GDM1 (cell line): ENCODE measurements around the gene IQCC.
"Not testable (repeated sequence)": the region's sequence is repeated elsewhere in the genome, so short reads cannot be mapped to it uniquely, and the experiment has no call there.

Source experiments
- DNase-seq: peaks from one replicate; lab custom pipeline; 2025; lab: John Stamatoyannopoulos, UW

Gene IQCC

DNA sequence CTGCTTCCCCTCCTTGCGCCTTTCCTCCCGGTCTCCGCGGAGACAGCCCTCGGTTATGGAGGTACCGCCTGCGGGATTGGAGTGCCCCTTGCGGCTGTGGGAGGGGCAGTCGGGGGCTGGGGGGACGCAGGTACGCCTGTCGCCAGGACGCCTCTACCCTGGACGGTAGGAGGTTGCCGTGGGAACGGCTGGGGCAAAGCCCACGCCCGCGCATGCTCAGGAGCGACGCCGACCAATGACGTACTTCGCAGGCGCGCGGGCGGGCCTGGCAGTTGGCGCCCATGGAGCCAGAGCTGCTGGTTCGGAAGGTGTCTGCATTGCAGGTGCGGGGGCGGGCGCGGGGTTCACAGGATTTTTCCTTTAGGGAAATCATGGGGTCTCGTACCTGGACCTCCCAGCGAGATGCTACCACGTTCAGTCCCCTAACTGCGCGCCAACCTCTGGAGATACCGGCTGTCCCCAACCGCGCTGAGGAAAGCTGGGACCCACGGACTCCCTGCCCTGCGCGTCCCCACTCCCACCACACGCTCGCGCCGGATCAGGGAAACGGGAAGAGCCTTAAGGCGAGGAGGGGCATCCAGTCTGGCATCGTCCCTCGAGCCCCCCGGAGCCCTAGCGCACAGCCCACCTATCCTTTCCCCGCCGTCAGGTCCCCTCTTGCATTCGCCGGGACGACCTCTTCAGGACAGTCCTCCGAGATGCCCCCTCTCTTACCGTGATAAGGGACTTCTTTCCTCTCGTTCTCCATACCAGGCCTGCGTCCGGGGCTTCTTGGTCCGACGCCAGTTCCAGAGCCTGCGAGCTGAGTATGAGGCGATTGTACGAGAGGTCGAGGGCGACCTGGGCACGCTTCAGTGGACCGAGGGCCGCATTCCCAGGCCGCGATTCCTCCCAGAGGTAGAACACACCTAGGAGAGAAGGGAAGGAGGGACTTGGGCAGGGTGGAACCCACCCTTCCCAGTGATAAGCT lies at the start of gene IQCC:
Gene IQCC, plus strand, starts transcription at position 271 of the 970 bp plus-strand sequence. Its CDS starts 11 bp downstream, at position 282.
- peak; percentile 54 for DNase-seq

DNA sequence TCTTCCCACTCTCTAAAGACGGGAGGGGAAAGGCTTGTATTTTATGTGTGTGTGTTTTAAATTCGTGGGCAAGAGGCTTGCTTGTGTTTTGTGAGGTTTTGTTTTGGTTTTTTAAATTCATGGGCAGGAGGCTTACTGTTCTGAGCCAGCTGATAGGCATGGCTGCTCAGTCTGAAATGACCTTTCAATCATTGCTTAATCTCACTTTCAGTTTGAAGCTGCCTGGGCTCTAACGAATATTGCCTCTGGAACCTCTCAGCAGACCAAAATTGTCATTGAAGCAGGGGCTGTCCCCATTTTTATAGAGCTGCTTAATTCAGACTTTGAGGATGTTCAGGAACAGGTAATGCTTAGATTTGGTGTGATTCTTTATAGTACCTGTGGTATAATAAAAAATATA lies 46.3 kb upstream of the IQCC start:
- no peak for DNase-seq

DNA sequence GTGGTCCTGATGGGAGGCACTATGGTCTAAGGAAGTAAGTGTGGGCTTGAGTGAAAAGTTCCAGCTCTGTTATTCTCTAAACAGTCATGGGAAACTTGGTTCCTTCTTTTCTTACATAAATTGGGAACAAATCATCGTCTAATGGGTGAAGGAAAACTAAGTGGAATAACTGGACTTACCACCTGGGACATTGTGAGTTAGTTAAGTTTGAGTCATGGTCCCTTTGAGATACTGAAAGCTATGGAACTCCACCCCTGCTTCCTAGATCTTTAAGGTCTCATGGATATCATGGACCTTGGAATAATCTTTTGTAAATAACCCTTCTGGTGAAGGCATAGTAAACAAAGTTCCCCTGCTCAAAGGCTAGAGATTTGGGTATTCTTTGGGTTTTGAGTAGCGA lies 42.1 kb upstream of the IQCC start:
- no peak for DNase-seq

DNA sequence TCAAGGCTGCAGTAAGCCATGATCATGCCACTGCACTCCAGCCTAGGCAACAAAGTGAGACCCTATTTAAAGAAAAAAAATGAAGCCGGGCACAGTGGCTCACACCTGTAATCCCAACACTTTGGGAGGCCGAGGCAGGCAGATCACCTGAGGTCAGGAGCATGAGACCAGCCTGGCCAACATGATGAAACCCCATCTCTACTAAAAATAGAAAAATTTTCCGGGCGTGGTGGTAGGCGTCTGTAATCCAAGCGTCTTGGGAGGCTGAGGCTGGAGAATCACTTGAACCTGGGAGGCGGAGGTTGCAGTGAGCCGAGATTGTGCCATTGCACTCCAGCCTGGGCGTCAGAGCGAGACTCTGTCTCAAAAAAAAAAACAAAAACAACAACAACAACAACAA lies 39.8 kb upstream of the IQCC start:
- not testable (repeated sequence) for DNase-seq

DNA sequence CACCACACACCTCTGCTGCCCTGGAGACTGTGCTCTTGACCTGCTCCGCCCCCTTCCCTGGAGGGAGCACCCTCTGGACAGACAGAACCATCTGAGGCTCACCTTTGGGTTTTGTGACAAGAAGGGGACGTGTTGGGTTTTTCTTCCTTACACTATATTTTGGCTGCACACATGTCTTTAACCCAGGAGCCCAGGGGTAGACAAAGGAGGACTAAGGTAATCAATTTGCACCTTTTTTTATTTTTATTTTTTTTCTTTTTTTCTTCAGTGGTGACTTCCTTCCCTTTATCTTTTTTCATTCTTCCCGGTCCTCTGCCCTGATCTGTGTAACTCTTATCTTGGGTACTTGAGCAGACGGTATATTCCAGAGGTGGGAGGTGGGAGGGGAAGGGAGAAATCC lies 34.5 kb upstream of the IQCC start:
- DNase-seq = no peak

DNA sequence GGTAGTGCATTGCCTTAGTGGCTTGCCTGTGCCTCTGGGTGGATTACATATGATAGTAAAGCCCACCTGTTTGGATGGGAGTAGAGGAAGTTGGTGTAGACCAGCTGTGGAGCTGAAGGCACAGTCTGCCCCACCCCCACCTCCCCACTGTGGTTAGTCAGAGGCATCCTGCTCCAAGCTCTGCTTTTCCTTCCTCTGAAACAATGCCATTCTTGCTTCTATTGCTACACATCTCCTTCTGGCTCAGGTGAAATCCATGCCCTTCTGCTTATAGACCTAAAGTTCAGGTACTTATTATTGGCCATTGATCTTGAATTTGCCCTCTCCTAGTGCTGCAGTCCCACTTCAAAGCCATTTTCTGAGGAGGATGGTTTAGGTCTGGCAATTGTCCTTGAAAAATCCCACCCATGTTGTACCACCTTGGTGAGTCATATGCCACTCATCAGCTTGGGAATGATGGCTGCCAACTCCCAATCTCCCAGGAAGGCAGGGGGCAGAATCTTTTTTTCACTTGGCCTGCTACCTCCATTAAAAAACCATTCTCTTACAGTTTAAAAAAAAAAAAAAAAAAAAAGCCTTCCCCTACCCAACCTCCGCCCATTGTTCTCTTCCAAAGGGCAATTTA lies 32.7 kb upstream of the IQCC start:
- DNase-seq = peak; percentile 41

DNA sequence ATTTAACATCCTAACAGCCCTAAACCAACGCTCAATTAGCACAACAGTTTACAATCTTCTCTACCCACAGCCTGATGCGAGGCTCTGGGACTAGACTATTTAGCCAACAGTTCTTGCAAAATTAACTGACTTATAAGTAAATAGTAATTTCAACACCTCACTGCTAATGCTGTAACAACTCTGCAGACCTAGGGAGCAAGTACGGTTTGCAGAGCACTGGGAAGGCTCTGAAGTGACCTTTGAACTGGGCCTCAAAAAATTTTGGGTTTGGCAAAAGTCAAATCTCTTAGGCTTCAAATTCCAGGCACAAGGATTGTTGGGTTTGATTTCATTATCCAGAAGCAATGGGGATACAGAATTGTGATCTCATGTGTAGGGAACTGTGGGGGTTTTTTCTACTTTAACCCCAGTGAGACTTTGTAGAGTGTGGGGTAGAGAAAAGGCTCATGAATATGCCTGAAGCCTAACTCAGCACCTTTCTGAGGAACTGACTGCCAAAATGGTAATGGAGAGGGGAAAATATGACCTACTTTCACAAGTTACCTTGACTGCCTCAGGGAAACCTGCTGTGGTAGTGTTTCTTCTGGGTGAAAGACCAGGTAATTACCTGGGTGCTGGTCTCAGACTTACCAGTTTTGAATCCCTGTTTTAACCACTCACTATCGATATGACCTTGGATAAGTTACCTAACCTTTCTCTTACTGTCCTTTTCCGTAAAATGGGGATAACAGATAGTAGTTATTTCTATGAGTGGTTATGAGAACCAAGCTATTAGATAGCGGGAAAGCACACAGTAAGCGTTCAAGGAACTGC lies 26.9 kb upstream of the IQCC start:
- DNase-seq = no peak

DNA sequence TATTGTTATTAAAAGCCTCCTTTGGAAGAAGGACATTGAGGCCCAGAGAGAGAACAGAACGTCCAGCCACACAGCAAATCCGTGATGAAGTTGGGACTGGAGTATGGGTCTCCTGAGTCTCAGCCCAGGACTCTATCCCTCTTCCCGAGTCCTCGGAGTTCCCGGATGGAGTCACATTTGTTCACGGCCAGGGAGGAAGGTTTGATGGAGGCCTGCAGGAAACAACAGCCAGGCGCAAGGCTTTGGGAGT lies 26.4 kb upstream of the IQCC start:
- no peak for DNase-seq

DNA sequence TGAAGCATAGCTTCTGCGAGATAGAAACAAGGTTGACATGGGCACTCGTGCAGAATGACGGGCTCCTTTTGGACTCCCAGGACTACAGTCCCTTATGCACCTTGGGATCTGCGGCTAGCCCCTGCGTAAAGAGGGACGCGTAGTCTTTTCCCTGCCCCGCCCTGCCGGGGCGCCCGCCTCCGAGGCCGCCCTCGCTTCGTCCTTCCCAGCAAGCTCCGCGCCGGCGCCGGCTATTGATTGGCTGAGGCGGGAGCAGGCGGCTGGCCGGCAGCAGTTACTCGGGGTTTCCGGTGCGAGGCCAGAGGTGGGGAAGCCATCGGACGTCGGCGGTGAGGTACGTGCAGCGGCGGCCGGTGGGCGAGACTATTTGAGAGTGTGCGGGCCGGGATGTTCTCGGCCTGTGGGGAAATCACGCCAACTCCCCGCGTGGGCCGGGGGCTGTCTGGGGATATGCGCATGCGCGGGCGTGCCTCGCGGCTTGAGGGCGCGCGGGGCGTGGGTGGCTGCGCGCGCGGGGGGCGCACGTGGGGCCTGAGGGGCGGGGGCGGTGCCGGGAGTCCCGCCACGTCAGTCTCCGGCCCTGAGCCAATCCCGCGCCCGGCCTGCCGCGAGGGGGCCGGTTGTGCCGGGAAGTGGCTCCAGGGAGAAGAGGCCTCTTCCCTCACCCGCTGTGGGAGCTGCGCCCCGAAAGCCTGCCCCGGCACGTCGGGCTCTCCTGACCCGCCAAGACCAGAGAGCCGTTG lies 25.9 kb upstream of the IQCC start, which contains the start of gene TXLNA:
Gene TXLNA, plus strand, starts transcription at position 233 of the 743 bp plus-strand sequence. CDS start 671 bp downstream, outside the sequence.
- DNase-seq = peak; percentile 91

DNA sequence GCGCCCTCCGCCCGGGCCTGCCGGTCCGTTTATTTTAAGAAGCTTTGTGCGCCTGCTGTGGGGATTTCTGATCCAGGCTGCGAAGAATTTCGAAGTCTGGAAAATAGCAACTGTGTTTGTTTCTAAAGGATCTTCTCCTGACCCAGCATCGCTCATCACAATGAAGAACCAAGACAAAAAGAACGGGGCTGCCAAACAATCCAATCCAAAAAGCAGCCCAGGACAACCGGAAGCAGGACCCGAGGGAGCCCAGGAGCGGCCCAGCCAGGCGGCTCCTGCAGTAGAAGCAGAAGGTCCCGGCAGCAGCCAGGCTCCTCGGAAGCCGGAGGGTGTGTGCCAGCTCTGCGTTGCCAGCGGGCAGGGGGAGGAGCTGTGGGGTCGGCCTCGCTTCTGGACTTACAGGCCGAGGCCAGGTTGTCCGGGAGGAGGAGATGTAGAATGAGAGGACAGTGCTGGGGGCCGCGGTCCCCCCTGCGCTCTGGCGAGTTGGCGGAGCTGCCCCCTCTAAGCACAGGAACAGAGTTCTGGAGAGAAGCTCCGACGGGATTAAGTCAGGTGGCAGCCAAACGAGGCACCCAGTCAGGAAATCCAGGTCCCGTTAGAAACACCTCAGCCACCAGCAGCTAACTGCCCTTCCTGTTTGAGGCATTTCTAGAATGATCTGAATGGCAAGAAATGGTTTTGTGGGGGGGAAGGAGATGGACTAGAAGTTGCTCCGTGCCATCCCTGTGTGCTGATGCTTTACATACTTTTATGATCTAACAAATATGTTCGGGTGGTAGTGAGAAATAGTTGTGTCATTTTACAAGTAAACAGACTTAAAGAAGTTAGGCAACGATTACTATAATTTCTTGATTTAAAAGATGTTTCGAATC lies 25.0 kb upstream of the IQCC start:
- no peak for DNase-seq

DNA sequence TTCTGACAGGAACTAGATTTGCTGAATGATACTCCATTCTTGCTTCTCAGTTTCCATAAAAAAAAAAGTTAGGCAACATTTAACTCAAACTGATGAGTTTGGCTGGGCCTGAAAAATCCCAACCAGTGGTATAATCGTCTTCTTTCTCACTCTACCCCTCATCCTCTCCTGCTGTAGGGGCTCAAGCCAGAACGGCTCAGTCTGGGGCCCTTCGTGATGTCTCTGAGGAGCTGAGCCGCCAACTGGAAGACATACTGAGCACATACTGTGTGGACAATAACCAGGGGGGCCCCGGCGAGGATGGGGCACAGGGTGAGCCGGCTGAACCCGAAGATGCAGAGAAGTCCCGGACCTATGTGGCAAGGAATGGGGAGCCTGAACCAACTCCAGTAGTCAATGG lies 24.4 kb upstream of the IQCC start:
- DNase-seq = no peak

DNA sequence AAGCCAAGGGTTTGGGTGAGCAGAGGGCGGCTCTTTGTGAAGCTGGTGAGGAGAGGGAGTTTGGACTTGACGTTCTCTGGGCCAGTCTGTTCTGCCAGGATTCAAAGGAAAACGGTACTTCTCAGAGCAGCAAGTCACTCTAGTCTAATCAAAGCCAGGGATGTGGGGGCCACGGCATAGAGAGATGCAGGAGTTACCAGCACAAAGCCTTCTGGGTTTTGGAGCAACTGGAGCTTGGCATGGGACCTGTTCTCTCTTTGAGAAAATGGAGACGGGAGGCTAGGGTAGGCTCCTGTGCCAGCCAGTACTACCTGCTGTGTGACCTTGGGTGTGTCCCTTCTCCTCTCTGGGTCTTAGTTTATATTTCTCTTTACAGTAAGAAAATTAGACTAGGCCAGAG lies 23.9 kb upstream of the IQCC start:
- no peak for DNase-seq

DNA sequence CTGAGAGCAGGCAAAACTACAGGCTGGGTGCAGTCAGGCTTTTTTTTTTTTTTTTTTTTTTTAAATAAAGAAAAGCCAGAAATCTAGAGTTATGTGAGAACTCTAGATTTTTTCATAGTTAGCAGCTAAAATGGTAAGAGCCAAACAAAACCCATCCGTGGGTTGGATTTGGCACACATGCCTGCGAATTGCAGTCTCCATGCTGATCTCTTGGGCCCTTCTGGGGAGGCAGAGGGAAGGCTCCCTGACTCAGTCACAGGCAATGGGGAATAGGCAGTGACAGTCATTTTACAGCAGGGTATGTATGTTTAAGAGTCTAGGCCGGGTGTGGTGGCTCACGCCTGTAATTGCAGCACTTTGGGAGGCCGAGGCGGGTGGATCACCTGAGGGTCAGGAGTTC lies 23.4 kb upstream of the IQCC start:
- no peak for DNase-seq

DNA sequence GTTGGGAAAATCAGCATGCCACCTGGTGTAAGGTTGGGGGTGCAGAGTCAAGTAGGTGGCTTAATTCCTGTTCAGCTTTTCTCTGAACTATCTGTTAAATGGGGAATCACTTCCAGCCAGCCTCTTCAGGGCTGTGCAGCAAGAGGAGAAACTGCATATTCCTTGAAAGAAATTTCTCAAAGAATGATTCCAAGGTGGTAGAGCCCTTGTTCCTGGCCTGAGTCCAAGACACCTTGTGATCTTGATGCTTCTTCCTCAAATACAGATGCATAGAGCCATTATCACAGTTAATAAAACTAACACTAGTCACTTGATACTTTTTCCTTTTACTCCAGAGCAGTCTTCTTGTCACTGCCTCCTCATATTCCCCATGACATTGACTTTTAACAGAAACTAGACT lies 20.8 kb upstream of the IQCC start:
- DNase-seq = no peak

DNA sequence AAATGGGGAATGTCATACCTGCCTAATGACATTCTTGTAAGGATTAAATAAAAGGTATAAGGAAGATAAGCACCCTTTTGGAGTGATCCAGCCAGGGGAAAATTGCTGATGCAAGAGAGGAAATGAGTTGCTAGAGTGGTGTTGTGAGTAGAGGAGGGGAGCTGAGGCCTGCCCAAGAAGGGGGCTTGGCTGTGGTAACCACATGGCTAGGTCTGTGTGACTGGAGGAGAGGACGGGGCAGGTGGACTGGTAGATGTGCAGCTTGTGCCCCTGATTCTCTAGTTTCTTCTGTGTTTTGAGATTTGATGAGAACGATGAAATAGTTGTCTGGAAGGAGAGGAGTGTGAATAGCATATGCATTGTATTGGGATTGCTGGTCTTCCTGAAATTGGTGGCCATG lies 19.4 kb upstream of the IQCC start:
- DNase-seq = no peak

DNA sequence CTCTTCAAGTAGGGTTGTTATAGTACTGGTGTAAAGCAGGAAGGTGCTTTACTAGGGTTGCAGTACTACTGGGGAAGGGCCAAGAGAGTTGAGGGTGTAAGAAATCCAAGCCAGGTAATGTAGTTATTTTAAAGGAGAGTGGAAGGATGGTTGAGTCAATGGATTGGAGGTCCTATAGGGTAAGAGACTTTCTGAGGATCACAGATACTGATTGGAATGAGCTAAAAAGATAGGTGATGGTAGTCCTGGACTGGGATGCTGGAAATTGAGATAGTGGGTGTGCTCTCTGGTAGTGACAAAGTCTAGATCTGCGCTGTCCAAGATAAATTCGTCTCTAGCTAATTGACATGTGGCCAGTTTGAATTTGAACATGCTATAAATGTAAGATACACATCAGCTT lies 19.0 kb upstream of the IQCC start:
- DNase-seq = no peak

DNA sequence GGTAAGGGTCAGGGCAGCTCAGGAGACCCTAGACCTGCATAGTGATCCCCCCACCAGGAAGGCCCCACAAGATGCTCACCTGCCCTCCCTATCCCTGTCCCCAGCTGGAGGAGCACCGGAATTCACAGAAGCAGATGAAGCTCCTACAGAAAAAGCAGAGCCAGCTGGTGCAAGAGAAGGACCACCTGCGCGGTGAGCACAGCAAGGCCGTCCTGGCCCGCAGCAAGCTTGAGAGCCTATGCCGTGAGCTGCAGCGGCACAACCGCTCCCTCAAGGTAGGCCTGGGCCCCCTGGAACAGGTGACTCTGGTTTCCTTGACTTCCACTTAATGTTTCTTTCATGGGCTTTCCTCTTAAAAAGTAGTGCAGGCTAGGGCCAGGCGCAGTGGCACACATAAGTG lies 17.6 kb upstream of the IQCC start:
- no peak for DNase-seq

DNA sequence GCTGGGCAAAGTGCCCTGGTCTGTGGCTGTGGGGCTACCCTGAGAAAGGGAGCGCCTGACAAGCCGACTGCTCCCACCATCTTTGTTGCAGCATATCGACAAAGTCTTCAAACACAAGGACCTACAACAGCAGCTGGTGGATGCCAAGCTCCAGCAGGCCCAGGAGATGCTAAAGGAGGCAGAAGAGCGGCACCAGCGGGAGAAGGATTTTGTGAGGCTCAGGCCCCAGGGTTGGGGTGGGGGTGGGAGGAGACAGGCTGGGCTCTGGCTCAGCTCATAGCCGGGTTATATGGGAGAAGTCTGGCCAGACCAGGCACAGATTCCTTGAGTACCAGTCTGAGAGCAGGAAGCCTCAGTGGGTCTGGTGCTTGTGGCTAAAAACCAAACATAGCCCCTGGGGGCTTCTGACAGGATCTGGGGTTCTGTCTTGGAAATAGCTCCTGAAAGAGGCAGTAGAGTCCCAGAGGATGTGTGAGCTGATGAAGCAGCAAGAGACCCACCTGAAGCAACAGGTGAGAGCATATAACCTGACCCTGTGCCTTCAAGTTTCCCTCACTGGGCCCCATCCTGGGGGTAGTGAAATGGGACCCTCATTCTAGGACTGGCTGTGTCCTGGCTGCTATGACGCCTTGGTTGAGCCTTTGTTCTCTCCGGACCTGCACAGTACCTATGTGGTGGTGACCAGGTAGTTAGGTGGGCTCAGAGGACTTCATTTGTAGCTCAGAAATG lies 13.1 kb upstream of the IQCC start:
- DNase-seq = no peak

DNA sequence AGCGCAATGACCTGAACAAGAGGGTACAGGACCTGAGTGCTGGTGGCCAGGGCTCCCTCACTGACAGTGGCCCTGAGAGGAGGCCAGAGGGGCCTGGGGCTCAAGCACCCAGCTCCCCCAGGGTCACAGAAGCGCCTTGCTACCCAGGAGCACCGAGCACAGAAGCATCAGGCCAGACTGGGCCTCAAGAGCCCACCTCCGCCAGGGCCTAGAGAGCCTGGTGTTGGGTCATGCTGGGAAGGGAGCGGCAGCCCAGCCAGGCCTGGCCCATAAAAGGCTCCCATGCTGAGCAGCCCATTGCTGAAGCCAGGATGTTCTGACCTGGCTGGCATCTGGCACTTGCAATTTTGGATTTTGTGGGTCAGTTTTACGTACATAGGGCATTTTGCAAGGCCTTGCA lies 10.5 kb upstream of the IQCC start:
- DNase-seq = no peak

DNA sequence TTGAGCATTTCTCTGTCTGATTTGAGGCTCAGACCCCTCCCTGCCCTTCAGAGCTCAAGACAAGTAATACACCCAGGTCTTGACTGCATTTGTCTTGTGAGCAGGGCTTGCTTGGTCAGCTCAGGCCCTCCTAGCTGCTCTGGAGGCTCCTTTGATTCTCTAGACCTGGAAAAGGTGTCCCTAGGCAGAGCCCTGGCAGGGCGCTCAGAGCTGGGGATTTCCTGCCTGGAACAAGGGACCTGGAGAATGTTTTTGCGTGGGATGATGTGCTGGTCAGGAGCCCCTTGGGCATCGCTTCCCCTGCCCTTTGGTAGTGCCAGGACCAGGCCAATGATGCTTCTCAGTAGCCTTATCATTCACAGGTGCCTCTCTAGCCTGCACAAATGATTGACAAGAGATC lies 9.9 kb upstream of the IQCC start:
- no peak for DNase-seq
